Caki2 (cell line): ENCODE data around the gene RHBDF1. TPM values are rescaled to one million over a fixed set of nuclear protein-coding genes. Genes with fewer than 3 reads are reported as not detected.
"Not testable (repeated sequence)": the region's sequence is repeated elsewhere in the genome, so short reads cannot be mapped to it uniquely, and the experiment has no call there.

Source experiments
- DNase-seq: peaks from one replicate; pipeline ENCODE4 v3.0.0-alpha.2; 2015; ENCODE audit warnings: low read depth
- in situ Hi-C: cut with HindIII; loops from 2 replicates; pipeline ENCODE4 v1.10.0; 2016; ENCODE audit warnings: low sequenced_read_pairs, low pct_unique_long_range_greater_than_20kb, mixed read lengths
- total RNA-seq: library from RNA; depleted of rRNA; stranded (reverse); fragments of >200 nt; shearing (Covaris generic); gene quantifications from 2 replicates; pipeline ENCODE4 v1.2.3, GENCODE V29; 2014; ENCODE audit warnings: low replicate concordance

The RHBDF1 gene
- total RNA-seq, 1 experiment from 2014 or later = 19.5 TPM

DNA sequence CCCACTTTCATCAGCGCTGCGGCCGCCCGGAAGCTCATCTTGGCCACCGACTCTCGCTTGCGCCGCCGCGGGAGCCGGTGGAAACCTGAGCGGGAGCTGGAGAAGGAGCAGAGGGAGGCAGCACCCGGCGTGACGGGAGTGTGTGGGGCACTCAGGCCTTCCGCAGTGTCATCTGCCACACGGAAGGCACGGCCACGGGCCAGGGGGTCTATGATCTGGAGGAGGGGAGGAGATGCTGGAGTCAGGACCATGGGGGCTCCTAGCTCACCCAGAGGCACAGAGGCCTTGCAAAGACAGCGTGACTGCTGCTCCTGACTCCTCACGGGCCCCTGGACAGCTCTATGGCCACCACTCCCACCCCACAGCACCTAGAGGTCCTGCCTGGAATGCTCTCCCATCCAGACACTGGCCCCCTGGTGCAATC lies 9.5 kb downstream of the RHBDF1 start:
- DNase-seq = no peak
- in situ Hi-C loops = no loop called here

DNA sequence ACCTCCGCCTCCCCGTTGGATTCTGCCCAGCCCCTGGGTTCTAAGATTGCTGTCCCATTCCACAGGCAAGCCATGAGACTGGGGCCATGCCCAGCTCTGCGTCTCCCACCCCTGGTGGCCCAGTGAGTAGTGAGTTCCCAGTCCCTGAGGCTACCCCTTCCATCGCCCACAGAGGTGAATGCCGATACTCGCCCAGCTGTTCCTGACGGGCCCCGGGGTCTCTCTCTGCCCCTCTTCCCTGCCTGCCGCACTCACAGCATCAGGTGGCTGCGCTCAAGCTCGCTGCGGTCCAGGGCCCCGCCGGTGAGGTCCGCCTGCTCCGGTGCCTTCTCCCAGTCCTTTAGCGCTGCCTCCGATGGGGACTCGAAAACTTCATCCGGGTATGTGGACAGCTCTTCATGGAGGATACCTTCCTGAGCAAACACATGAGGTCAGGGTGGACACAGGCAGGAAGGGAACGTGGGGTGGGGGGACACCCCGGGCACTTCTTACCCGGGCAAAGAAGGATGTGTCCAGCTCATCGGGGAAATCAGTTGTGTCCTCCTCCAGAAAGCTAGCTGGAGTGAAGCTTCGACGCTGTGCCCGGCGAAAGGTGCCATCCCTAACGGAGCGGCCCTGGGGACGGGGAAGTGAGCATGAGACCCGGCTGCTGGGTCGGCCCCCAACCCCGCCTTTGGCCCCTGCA lies 10.0 kb downstream of the RHBDF1 start:
- no peak for DNase-seq
- in situ Hi-C loops = no loop called here

DNA sequence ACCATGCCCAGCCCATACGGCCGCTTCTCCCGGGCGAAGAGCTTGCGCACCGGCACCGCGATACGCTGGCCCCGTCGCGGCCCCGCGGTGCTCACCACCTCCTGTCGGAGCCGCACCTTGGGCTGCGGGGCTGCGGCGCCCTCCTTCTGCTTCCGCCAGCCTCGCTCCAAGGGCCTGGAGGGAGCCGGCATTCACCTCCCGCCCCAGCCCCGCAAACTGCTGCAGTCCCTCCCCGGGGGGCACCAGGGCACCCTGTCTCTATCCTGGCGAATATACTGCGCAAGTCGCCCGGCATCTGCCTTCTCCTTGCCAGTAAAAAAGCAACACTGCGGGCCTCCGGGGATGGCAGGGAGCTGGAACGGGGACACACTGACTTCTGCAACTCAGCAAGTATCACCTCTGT lies 10.6 kb downstream of the RHBDF1 start:
- DNase-seq = no peak
- in situ Hi-C loops = no loop called here

DNA sequence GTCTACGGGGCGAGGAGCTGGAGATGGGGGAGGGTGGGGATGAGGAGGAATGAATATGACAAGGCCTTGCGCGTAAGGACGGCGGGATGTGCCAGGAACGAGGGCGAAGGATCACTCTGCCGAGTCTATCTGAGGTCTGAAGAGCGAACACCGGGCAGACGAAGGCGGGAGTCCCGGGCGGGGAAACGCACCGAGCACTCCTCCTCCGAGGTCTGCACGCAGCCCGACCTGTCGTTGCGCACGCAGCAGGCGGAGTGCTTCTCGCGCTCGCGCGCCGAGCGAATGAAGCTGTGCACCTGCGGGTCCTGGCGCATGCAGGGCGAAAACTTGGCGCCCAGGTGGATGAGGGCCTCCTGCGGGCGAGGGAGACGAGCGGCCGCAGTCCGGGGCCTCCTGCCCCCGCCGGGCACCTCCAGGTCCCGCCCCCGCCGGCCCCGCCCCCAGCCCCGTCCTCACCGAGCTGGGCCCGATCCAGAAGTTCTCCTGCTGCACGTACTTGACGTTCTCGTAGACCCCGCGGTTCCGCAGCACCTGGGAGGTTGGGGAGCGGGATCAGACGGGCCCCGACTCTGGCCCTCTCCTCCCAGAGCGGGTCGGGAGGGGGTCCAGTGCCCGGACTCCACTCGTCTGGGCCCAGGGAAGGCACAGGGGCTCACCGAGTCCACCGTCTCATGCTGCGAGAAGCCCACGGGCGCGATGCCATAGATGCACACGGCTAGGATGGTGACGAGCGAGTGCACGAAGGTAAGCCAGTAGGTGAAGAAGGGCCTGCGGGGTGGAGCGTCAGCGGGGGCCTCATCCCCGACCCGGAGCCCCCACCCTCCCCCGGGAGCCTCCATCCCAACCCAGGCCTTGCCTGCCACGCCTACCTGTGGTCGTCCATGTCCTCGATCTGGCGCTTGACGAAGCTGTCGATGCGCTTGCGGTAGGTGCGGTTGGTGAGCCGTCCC lies 11.2 kb downstream of the RHBDF1 start:
- DNase-seq = no peak
- in situ Hi-C loops = no loop called here

DNA sequence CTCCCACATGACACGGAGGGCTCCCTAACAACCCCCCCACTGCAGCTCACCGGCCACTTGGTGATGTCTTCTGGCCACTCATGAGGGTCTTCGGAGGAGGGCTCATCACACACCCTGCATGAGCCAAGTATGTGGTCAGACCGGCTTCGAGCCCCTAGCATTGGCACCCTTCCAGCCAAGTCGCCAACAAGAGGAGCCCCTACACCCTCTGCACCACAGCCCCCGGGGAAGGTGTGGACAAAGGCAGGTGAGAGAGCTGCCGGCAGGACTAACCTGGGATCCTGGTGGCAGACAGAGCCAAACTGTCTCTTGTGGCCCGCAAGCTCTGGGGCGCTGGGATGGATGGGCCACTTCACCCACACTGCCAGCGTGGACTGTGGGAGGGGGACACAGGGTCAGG lies 12.3 kb downstream of the RHBDF1 start:
- in situ Hi-C loops = no loop called here
- no peak for DNase-seq

DNA sequence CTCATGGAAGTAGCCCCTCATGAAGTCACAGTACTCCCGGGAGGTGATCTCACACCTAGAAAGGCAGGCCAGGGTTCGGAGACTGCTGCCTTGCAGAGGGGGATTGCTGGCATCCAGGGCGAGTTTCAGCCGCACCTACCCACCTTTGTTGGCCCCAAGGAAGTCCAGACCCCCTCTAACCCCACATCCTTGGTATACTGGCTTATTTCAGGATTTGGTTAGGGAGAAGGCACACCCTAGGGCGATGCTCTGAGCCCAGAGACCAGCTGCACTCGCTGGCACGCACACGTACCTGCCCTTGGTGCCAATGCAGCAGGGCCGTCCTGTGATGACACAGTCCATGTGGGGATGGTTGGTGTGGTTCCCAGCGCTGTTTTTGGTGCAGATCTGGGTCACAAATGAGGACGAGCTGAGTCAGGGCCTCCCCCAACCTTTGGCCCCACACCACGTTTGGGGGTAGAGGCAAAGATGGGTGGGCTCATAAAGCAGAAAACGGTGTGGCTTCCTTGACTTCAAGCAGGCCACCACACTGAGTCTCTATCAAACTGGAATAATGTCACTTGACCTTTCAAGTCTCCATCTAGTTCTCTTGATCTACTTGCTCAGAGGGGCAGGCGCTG lies 12.9 kb downstream of the RHBDF1 start:
- DNase-seq = no peak

DNA sequence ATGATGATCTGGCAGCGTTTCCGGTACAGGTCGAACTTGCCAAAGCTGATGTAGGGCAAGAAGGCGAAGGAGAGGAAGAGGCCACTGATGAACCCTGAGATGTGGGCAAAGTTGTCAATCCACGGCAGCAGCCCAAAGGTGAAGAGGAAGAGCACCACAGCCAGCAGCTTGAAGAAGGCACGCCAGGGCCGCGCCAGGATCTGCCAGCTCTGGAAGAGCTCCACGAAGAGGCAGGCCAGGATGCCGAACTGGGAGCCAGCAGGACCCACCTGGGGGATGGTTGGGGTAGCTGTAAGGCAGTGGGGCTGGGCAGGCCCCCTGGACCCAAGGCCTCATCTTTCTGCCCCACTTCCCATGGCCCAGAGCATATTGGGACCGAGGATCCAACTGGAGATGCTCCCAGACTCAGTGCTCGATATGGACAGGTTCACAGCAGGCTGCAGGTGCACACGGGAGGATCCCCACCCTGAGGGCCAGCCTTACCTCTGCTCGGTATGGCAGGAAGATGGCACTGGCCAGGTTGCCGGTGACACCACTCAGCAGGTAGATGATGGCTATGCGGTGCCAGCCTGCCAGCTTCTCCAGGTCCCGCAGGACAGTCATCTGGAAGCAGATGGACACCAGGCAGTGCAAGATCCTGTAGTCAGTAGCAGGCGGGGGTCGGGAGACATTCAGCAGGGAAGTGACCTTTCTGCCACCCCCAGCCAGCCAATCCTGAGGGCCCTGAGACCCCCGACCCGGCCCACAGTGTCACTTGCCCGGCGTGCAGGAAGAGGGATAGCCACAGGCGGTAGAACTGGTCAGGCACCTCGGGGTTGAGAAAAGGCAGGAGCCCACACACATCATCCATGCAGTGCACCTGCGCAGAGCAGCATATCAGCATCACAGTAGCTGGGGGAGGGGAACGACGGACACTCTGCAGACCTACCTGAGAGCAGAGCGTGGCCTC lies 13.7 kb downstream of the RHBDF1 start:
- no peak for DNase-seq
- in situ Hi-C loops = no loop called here

More for the DNA sequence above, 12.9 kb downstream of the RHBDF1 start:
- in situ Hi-C loops = no loop called here

DNA sequence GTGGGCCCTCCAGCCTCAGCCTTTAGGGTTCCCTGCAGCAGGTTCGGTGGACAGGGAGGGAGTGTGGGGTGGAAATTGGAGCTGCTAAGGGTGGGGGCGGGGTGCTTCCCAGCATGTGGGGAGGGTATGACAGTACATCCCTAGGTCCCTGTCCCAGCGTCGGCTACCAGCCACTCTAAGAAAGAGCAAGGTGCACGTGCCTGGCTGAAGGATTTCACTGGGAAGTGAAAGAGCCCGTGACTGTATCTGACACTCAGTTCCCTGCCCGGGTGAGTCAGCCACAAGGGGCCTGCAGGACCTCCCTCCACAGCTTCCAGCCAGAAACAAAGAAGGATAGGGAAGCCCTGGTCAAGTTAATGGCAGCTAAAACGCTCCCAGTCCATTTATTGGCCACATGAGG lies 14.7 kb downstream of the RHBDF1 start:
- DNase-seq = no peak
- in situ Hi-C loops = no loop called here

DNA sequence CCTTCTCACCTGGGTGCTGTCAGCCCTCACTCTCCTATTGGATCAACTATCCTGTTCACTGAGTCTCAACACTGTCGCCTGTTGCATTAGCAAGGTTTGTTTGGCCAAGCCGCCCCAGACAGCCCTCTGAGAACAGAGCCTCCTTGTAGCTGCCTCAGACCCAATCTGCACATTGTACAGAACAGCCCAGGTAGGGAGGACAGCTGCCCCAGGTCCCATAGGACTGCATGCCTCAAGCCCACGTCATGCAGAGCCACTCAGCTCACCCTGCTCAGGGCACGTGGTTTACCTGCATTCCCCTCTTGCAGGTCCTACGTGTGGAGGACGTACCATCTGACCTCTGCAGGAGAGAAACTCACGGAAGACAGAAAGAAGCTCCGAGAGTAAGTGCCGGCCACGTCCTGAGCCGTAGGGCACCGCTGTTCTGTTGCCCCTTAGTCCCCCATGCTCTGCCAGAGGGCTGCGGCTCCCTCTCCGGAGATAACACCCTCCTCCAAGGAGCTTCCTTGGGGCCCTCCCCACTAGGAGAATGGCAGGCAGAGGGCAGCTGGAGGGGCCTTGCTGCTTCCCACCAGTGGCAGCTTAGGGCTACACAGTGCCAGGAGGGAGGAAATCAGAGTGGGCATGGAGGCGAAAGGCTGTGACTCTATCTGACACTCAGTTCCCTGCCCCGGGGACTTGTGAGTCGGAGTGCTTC lies 16.1 kb downstream of the RHBDF1 start:
- DNase-seq = no peak
- in situ Hi-C loops = no loop called here

DNA sequence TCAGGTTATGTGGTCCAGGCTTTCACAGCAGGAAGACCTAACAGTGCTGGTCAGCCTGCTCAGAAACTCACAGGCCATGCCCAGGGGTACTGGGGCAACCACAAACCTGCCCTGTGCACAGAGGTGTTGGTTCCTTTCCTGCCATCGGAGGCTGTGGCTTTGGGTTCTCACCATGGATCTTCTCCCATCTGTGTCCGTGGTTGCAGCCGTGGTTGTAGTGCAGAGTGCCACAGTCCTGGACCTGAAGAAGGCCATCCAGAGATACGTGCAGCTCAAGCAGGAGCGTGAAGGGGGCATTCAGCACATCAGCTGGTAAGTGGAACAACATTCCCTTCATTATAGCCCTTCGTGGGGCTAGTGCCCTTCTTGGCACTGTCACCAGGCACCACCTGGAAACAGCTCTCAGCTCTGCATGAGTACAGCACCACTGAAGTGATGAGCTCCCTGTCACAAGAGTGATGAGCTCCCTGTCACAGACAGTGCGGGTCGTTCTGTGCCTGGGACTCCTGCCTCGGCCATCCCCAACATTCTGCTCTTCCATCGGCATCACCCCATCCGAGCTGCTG lies 16.8 kb downstream of the RHBDF1 start:
- in situ Hi-C loops = no loop called here
- no peak for DNase-seq

DNA sequence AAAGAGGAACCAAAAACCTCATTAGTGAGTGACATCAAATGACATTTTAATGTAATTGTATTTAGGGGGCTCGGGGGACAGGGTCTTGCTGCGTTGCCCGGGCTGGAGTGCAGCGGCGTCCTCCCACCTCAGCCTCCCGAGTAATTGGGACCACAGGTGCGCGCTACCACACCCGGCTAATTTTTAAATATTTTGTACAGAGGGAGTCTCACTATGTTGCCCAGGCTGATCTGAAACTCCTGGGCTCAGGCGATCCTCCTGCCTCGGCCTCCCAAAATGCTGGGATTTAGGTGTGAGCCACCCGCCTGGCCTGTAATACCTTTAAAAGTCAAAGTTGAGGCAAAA lies 18.2 kb downstream of the RHBDF1 start:
- no peak for DNase-seq
- in situ Hi-C loops = no loop called here

DNA sequence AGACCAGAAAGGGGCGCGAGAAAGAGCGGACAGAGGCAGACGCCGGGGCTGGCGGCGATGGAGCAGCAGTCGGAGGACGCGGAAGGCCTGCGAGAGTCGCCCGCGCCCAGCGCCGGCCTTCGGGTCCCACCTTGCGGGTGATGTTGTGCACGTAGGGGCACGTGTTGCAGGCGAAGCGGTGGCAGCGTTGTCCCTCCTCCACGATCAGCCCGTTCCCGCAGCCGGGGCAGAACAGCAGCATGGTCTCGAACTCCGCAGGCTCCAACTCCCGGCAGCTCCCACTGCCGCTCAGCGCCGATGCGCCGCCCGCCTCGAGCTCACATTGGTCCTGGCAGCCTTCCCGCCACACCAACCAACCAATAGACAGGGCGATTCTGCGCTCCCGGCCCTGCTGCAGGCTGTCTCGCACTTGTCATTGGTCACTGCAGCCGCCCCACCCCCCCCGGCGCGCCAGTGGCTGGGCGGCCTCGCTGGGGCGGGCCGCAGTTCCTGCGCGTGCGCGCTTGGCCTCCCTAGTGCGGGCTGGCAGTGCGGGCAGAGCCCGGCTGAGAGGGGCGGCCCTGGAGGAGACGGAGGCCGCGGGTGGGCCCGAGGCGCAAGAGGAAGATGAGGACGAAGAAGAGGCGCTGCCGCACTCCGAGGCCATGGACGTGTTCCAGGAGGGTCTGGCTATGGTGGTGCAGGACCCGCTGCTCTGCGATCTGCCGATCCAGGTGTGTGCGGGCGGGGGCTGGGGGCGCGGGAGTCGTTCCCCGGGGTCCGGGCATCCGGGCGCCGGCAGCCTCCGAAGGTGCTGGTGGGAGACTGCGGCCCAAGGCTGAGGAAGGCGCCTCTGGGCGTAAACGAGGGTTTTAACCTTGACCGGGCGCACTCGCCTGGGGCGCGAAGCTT lies 18.8 kb downstream of the RHBDF1 start, which contains the start of the genes POLR3K and SNRNP25:
TSS of gene POLR3K (minus strand) at position 263 of the 891 bp plus-strand sequence. CDS start at position 241, 22 bp downstream.
TSS of gene SNRNP25 (plus strand) at position 483 of the 891 bp plus-strand sequence. CDS start at position 672, 189 bp downstream.
- in situ Hi-C loops = no loop called here

DNA sequence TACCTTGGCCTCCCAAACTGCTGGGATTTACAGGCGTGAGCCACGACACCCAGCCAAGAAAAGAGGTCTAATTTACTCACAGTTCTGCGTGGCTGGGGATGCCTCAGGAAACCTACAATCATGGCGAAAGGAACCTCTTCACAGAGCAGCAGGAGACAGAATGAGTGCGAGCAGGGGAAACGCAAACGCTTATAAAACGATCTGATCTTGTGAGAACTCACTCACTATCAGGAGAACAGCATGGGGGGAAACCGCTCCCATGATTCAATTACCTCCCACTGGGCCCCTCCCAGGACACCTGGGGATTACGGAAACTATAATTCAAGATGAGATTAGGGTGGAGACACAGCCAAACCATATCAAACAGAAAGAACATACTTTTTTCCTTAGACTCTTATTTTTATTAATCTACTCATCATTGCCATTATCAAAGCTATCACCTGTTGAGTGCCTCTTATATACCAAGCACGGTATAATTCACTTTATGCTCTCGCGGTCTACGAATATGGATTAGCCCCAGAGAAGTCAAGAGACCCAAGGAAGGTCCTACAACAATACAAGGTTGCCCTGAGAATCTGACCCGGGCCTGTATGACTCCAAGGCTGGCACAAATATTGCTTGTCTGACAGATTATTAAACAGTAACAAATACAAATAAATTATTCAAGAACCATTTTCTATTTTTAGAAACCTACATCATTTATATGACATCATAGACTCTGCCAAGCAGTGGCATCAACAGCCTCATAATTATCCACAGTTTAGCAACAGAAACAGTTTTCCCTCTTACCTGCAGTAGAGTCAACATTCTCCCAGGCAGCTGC lies 21.5 kb downstream of the RHBDF1 start:
- in situ Hi-C loops = no loop called here

More for the DNA sequence above, 18.8 kb downstream of the RHBDF1 start, which contains the start of the genes POLR3K and SNRNP25:
- peak; percentile 98 for DNase-seq

DNA sequence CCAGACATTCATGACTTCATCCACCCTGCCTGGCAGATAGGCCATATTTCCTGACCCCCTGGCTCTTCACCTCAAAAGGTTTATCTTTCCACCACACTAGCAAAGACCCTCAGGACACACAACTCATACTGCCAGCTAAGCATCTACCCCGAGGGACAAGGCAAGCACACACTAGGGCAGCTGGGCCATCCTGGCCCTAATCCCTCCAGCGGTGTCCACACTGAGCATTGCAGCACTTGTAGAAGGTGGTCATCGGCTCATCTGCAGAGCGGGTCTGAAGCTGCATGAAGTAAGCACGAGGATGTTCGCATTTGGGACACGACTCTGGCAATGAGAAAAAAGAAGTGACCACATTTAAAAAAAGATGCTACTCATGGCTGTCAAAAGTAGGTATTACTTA lies 25.2 kb downstream of the RHBDF1 start:
- in situ Hi-C loops = no loop called here
- DNase-seq = no peak

More for the DNA sequence above, 21.5 kb downstream of the RHBDF1 start:
- no peak for DNase-seq

DNA sequence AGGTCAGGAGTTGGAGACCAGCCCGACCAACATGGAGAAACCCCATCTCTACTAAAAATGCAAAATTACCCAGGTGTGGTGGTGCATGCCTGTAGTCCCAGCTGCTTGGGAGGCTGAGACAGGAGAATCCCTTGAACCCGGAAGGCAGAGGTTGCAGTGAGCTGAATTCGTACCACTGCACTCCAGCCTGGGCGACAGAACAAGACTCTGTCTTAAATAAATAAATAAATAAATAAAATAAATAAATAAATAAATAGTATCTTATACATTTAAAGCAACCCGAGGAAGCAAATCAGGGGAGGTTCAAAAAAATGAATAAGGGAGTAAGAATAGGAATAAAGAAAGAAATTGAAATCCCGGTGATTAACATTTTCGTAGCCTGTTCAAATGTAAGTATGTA lies 25.9 kb downstream of the RHBDF1 start:
- in situ Hi-C loops, DNase-seq: not testable (repeated sequence)
